Neuronal stem cell (in vitro differentiated cells): Measurements from ENCODE around the gene PCSK5.
"Not testable (repeated sequence)": the region's sequence is repeated elsewhere in the genome, so short reads cannot be mapped to it uniquely, and the experiment has no call there.

ENCODE experiments used
- DNase-seq: peaks from one replicate; pipeline ENCODE4 v3.0.0-alpha.2; 2013; ENCODE audit warnings: low spot score
- H2AFZ ChIP-seq: one replicate; pipeline ENCODE4 v1.6.1; 2013; ENCODE audit warnings: mild to moderate bottlenecking, low read length, inconsistent platforms
- H2AK5ac ChIP-seq: 2 replicates; pipeline ENCODE4 v1.6.1; 2013; ENCODE audit warnings: low read depth, mild to moderate bottlenecking, inconsistent platforms, low read length, moderate library complexity, mixed read lengths
- H2BK120ac ChIP-seq: 2 replicates; pipeline ENCODE4 v1.6.1; 2013; ENCODE audit warnings: low read depth, mild to moderate bottlenecking, inconsistent platforms, low read length, moderate library complexity, mixed read lengths
- H2BK12ac ChIP-seq: one replicate; pipeline ENCODE4 v1.6.1; 2013; ENCODE audit warnings: low read length, inconsistent platforms
- H2BK15ac ChIP-seq: 2 replicates; pipeline ENCODE4 v1.6.1; 2013; ENCODE audit warnings: mild to moderate bottlenecking, low read length, inconsistent platforms, mixed read lengths
- H2BK5ac ChIP-seq: one replicate; pipeline ENCODE4 v1.6.1; 2013; ENCODE audit warnings: inconsistent platforms, mild to moderate bottlenecking, low read length, moderate library complexity
- H3K14ac ChIP-seq: one replicate; pipeline ENCODE4 v1.6.1; 2013; ENCODE audit warnings: low read length, inconsistent platforms
- H3K18ac ChIP-seq: 2 replicates; pipeline ENCODE4 v1.6.1; 2013; ENCODE audit warnings: low read length, inconsistent platforms
- H3K23ac ChIP-seq: 2 replicates; pipeline ENCODE4 v1.6.1; 2013; ENCODE audit warnings: low read depth, mild to moderate bottlenecking, mixed read lengths, low read length, inconsistent platforms; ENCODE audit not compliant: poor library complexity
- H3K27ac ChIP-seq: replicated peaks from 3 replicates; pipeline ENCODE4 v1.5.1; 2013; ENCODE audit warnings: low read length, inconsistent platforms
- H3K27me3 ChIP-seq, 3 experiments: 2 replicates each; pipeline ENCODE4 v1.6.1; 2013; ENCODE audit warnings: low read length in 3 of 3, mild to moderate bottlenecking in 2 of 3, inconsistent platforms in 1 of 3, low read depth in 1 of 3, mixed read lengths in 1 of 3, moderate library complexity in 1 of 3; ENCODE audit not compliant: control insufficient read depth in 3 of 3, insufficient read depth in 3 of 3
- H3K36me3 ChIP-seq, 2 donors: replicated peaks in 1 of 2; 2 replicates each; pipeline ENCODE4 v1.6.1; 2013; ENCODE audit warnings: low read length in 2 of 2; ENCODE audit not compliant: control insufficient read depth in 2 of 2, insufficient read depth in 2 of 2
- H3K4ac ChIP-seq: 2 replicates; pipeline ENCODE4 v1.6.1; 2013; ENCODE audit warnings: inconsistent platforms, mild to moderate bottlenecking, low read length, moderate library complexity
- H3K4me1 ChIP-seq, 2 donors: 1 replicate in 1 of 2; 2 replicates in 1 of 2; pipeline ENCODE4 v1.6.1; 2013; ENCODE audit warnings: low read length in 2 of 2, low read depth in 1 of 2; ENCODE audit not compliant: control insufficient read depth in 2 of 2, insufficient read depth in 1 of 2
- H3K4me2 ChIP-seq: one replicate; pipeline ENCODE4 v1.6.1; 2013; ENCODE audit warnings: mild to moderate bottlenecking, low read length, inconsistent platforms; ENCODE audit not compliant: insufficient read depth, poor library complexity, severe bottlenecking
- H3K4me3 ChIP-seq, 2 donors: 2 replicates each; pipeline ENCODE4 v1.5.1; 2013; ENCODE audit warnings: low read length in 2 of 2, mild to moderate bottlenecking in 2 of 2, inconsistent platforms in 1 of 2, moderate library complexity in 1 of 2
- H3K79me1 ChIP-seq: one replicate; pipeline ENCODE4 v1.6.1; 2013; ENCODE audit warnings: low read depth, mild to moderate bottlenecking, inconsistent platforms, low read length, moderate library complexity
- H3K9ac ChIP-seq: one replicate; pipeline ENCODE4 v1.6.1; 2013; ENCODE audit warnings: mild to moderate bottlenecking, low read depth, low read length, inconsistent platforms; ENCODE audit not compliant: poor library complexity
- H3K9me3 ChIP-seq, 2 donors: replicated peaks in 1 of 2; 2 replicates each; pipeline versions ENCODE3 to v1.6.1; 2013; ENCODE audit warnings: low read length in 2 of 2, mild to moderate bottlenecking in 2 of 2, inconsistent platforms in 1 of 2, low read depth in 1 of 2, mixed read lengths in 1 of 2, moderate library complexity in 1 of 2; ENCODE audit not compliant: control insufficient read depth in 2 of 2, insufficient read depth in 1 of 2
- H4K8ac ChIP-seq: one replicate; pipeline ENCODE4 v1.6.1; 2013; ENCODE audit warnings: low read depth, mild to moderate bottlenecking, inconsistent platforms, low read length, moderate library complexity
- H4K91ac ChIP-seq: one replicate; pipeline ENCODE4 v1.6.1; 2013; ENCODE audit warnings: low read length, low read depth, mild to moderate bottlenecking, inconsistent platforms; ENCODE audit not compliant: poor library complexity
- WGBS, 2 donors: extraction: QIAGEN DNeasy Blood & Tissue Kit; methylation state at CpG; one replicate each; pipeline ENCODE4 v1.1.7; 2013; ENCODE audit warnings: missing lambda C conversion rate in 2 of 2, mixed read lengths in 1 of 2; ENCODE audit not compliant: insufficient read length in 2 of 2, insufficient replicate concordance in 1 of 2; ENCODE audit errors: extremely low coverage in 2 of 2; 5-methylcytosine and 5-hydroxymethylcytosine counted together

The PCSK5 gene

GRCh38 chr9:76323490-76323889, 433.0 kb downstream of the PCSK5 start:
- DNase-seq: no peak
- Histone ChIP-seq H3K14ac (no peak overlapping the region), H3K23ac (no peak overlapping the region), H3K4me1 (peaks cover 0 to 9% of the 10 kb centered on the region in 2 donors), H3K4me2 (no peak overlapping the region), H2AK5ac (no peak overlapping the region), H2BK120ac (no peak overlapping the region), H3K18ac (no peak overlapping the region), H3K9me3 (no peaks in the 10 kb centered on the region), H4K8ac (no peak overlapping the region), H3K36me3 (no peaks in the 10 kb centered on the region), H3K9ac (no peak overlapping the region), H3K27ac (no peak overlapping the region), H2BK15ac (no peak overlapping the region), H3K4me3 (no peak overlapping the region), H2BK12ac (no peak overlapping the region), H2AFZ (no peak overlapping the region), H4K91ac (no peak overlapping the region), H2BK5ac (peak overlapping the region; percentile 39), H3K79me1 (no peaks in the 10 kb centered on the region), H3K4ac (no peak overlapping the region), H3K27me3 (no peaks in the 10 kb centered on the region)
- no CpG with 5 or more reads among the region's 2 CpGs for WGBS, 2 donors

- H3K27me3 ChIP-seq, H3K18ac ChIP-seq, H3K23ac ChIP-seq, H2BK15ac ChIP-seq, H2BK5ac ChIP-seq, H3K9ac ChIP-seq, H3K4me3 ChIP-seq, H4K8ac ChIP-seq, H2AFZ ChIP-seq, H2BK120ac ChIP-seq, H3K79me1 ChIP-seq, H4K91ac ChIP-seq, H3K4me2 ChIP-seq, H3K4me1 ChIP-seq, H3K14ac ChIP-seq, H2AK5ac ChIP-seq, H3K27ac ChIP-seq, H3K9me3 ChIP-seq, H3K4ac ChIP-seq, H3K36me3 ChIP-seq, DNase-seq, H2BK12ac ChIP-seq: not testable (repeated sequence)
- WGBS, 2 donors: no CpG with 5 or more reads among the region's 7 CpGs
Measured at GRCh38 chr9:76324030-76324429, 433.6 kb downstream of the PCSK5 start.

GRCh38 chr9:76330034-76330433, 439.6 kb downstream of the PCSK5 start:
- no peak overlapping the region for H2AK5ac ChIP-seq
- no peaks in the 10 kb centered on the region for H3K27me3 ChIP-seq
- H2BK12ac ChIP-seq: no peak overlapping the region
- no peak overlapping the region for H2AFZ ChIP-seq
- H3K4ac ChIP-seq: no peak overlapping the region
- no peak overlapping the region for H2BK5ac ChIP-seq
- H3K79me1 ChIP-seq: no peaks in the 10 kb centered on the region
- no peak overlapping the region for H3K27ac ChIP-seq
- H3K9ac ChIP-seq: no peak overlapping the region
- H3K14ac ChIP-seq: no peak overlapping the region
- no peak overlapping the region for H2BK15ac ChIP-seq
- H2BK120ac ChIP-seq: no peak overlapping the region
- DNase-seq: no peak
- no peak overlapping the region for H4K8ac ChIP-seq
- no peaks in the 10 kb centered on the region for H3K36me3 ChIP-seq
- H3K23ac ChIP-seq: no peak overlapping the region
- no peak overlapping the region for H3K18ac ChIP-seq
- H3K9me3 ChIP-seq: peaks cover 0 to 2% of the 10 kb centered on the region in 2 donors
- no peak overlapping the region for H3K4me2 ChIP-seq
- no peaks in the 10 kb centered on the region for H3K4me1 ChIP-seq
- WGBS, 2 donors: no CpG with 5 or more reads among the region's 1 CpG
- H4K91ac ChIP-seq: no peak overlapping the region
- H3K4me3 ChIP-seq: no peak overlapping the region

GRCh38 chr9:76333388-76333787, 442.9 kb downstream of the PCSK5 start:
- DNase-seq: no peak
- no peaks in the 10 kb centered on the region for H3K79me1 ChIP-seq
- H3K4me3 ChIP-seq: no peak overlapping the region
- H2BK5ac ChIP-seq: no peak overlapping the region
- H4K91ac ChIP-seq: no peak overlapping the region
- peaks cover 0 to 2% of the 10 kb centered on the region in 2 donors for H3K9me3 ChIP-seq
- no peak overlapping the region for H3K14ac ChIP-seq
- no peak overlapping the region for H2AK5ac ChIP-seq
- H3K4ac ChIP-seq: no peak overlapping the region
- no peak overlapping the region for H2AFZ ChIP-seq
- H3K27ac ChIP-seq: no peak overlapping the region
- no peaks in the 10 kb centered on the region for H3K36me3 ChIP-seq
- H2BK15ac ChIP-seq: no peak overlapping the region
- no peaks in the 10 kb centered on the region for H3K27me3 ChIP-seq
- H2BK120ac ChIP-seq: no peak overlapping the region
- H3K23ac ChIP-seq: no peak overlapping the region
- H4K8ac ChIP-seq: no peak overlapping the region
- WGBS, 2 donors: no CpG with 5 or more reads among the region's 3 CpGs
- no peak overlapping the region for H3K4me2 ChIP-seq
- no peak overlapping the region for H3K9ac ChIP-seq
- no peaks in the 10 kb centered on the region for H3K4me1 ChIP-seq
- H3K18ac ChIP-seq: no peak overlapping the region
- H2BK12ac ChIP-seq: no peak overlapping the region
